Neural cell (in vitro differentiated cells): Measurements from ENCODE around the gene PPP1R36.

Source experiments
- EZH2 ChIP-seq: fragments of 200-600, 300-800 bp; shearing (Covaris generic), sonication (generic); IDR thresholded peaks from 2 replicates; pipeline ENCODE4 v1.6.1; 2014; ENCODE audit warnings: antibody characterized with exemption, low read length, borderline replicate concordance, mild to moderate bottlenecking; ENCODE audit not compliant: insufficient read depth, poor library complexity, severe bottlenecking
- MXI1 ChIP-seq: fragments of 450-650 bp; conservative IDR thresholded peaks from 2 replicates; pipeline ENCODE4 v1.6.1; 2014; ENCODE audit warnings: antibody characterized with exemption, mild to moderate bottlenecking; ENCODE audit not compliant: poor library complexity, severe bottlenecking
- POLR2AphosphoS5 ChIP-seq: IDR thresholded peaks from 2 replicates; pipeline ENCODE4 v1.6.1; 2012
- RAD21 ChIP-seq: fragments of 450-650 bp; conservative IDR thresholded peaks from 2 replicates; pipeline ENCODE4 v1.6.1; 2014; ENCODE audit warnings: antibody characterized with exemption, mild to moderate bottlenecking, moderate library complexity
- SMC3 ChIP-seq: fragments of 450-650 bp; conservative IDR thresholded peaks from 2 replicates; pipeline ENCODE4 v1.6.1; 2014; ENCODE audit warnings: antibody characterized with exemption, mild to moderate bottlenecking, moderate library complexity; ENCODE audit not compliant: poor library complexity
- TAF1 ChIP-seq: IDR thresholded peaks from 2 replicates; pipeline ENCODE4 v1.6.1; 2012; ENCODE audit warnings: low read depth
- TF ChIP-seq, protein P1 (sequence below): fragments of 450-650 bp; IDR thresholded peaks from 2 replicates; pipeline ENCODE4 v1.5.1; 2014; ENCODE audit warnings: antibody characterized with exemption, mild to moderate bottlenecking, moderate library complexity; ENCODE audit not compliant: poor library complexity, severe bottlenecking
- TF ChIP-seq, protein P2 (sequence below): IDR thresholded peaks from 2 replicates; pipeline ENCODE4 v1.6.1; 2012; ENCODE audit warnings: borderline replicate concordance

DNA sequence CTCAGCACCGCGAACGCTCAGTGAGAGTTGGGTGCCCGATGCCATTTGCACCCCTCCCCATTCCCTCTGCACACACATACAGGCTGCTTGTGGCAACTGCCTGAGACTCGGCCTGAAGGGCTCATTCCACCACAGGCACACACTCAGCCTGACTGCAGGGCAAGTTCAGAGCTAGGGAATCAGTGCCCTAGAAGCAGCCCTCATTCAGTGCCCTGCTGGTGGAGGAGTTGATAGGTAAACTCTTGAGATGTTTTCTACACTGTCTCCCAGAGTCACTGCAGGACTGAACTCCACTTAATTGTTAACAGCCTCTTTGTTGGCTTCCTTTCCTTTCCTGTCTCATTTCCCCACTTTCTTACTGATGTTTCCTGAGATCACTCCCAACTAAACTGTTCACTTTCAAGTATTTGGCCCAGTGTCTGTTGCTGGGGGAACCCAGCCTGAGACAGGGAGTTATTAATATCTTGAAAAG lies 16.9 kb downstream of the PPP1R36 start:
- TF ChIP-seq, protein P1, sequence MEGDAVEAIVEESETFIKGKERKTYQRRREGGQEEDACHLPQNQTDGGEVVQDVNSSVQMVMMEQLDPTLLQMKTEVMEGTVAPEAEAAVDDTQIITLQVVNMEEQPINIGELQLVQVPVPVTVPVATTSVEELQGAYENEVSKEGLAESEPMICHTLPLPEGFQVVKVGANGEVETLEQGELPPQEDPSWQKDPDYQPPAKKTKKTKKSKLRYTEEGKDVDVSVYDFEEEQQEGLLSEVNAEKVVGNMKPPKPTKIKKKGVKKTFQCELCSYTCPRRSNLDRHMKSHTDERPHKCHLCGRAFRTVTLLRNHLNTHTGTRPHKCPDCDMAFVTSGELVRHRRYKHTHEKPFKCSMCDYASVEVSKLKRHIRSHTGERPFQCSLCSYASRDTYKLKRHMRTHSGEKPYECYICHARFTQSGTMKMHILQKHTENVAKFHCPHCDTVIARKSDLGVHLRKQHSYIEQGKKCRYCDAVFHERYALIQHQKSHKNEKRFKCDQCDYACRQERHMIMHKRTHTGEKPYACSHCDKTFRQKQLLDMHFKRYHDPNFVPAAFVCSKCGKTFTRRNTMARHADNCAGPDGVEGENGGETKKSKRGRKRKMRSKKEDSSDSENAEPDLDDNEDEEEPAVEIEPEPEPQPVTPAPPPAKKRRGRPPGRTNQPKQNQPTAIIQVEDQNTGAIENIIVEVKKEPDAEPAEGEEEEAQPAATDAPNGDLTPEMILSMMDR, result no peak
- TF ChIP-seq EZH2, result no peak
- TF ChIP-seq, protein P2, sequence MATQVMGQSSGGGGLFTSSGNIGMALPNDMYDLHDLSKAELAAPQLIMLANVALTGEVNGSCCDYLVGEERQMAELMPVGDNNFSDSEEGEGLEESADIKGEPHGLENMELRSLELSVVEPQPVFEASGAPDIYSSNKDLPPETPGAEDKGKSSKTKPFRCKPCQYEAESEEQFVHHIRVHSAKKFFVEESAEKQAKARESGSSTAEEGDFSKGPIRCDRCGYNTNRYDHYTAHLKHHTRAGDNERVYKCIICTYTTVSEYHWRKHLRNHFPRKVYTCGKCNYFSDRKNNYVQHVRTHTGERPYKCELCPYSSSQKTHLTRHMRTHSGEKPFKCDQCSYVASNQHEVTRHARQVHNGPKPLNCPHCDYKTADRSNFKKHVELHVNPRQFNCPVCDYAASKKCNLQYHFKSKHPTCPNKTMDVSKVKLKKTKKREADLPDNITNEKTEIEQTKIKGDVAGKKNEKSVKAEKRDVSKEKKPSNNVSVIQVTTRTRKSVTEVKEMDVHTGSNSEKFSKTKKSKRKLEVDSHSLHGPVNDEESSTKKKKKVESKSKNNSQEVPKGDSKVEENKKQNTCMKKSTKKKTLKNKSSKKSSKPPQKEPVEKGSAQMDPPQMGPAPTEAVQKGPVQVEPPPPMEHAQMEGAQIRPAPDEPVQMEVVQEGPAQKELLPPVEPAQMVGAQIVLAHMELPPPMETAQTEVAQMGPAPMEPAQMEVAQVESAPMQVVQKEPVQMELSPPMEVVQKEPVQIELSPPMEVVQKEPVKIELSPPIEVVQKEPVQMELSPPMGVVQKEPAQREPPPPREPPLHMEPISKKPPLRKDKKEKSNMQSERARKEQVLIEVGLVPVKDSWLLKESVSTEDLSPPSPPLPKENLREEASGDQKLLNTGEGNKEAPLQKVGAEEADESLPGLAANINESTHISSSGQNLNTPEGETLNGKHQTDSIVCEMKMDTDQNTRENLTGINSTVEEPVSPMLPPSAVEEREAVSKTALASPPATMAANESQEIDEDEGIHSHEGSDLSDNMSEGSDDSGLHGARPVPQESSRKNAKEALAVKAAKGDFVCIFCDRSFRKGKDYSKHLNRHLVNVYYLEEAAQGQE, result no peak
- TF ChIP-seq TAF1, result no peak
- no peak for TF ChIP-seq POLR2AphosphoS5
- no peak for TF ChIP-seq RAD21
- TF ChIP-seq SMC3, result no peak
- TF ChIP-seq MXI1, result no peak
